Right ventricle myocardium superior (tissue), 1 donor: ENCODE data around the gene ANGPTL7. TPM values are rescaled to one million over a fixed set of nuclear protein-coding genes. Genes with fewer than 3 reads are reported as not detected.

Source experiments
- ATAC-seq: fragments of 200-7000 bp; cut with Tn5 transposase; one replicate; pipeline ENCODE4 v1.9.1; 2020; ENCODE audit warnings: mild to moderate bottlenecking; ENCODE audit not compliant: poor library complexity
- DNase-seq: peaks from one replicate; pipeline ENCODE4 v3.0.0-alpha.2; 2020
- intact Hi-C: fragments of 100-400 bp; cut with DNase I; formaldehyde crosslinking; loops from one replicate; pipeline ENCODE4 v1.11.2; 2022
- total RNA-seq: library from RNA; stranded (reverse); fragmentation: NEBNext Ultra II Directional; extraction: Animal tissue kit (Norgen Biotek cat#: 25700); gene quantifications from one replicate; pipeline ENCODE4 v1.2.1, GENCODE V29; 2021
- donor health status: DM: no; HTN: yes; CAD: no; lungs with severe emphysema.

The ANGPTL7 gene
- total RNA-seq, 1 donor from 2014 or later, result 0.89 TPM

- ATAC-seq, result no peak
- intact Hi-C loops, result no loop called here
Observed at GRCh38 chr1:11194407-11195176, 5.4 kb downstream of the ANGPTL7 start.

GRCh38 chr1:11196945-11197344, 7.8 kb downstream of the ANGPTL7 start:
- DNase-seq (no peak), ATAC-seq (no peak)
- intact Hi-C loops, result no loop called here

More at GRCh38 chr1:11194407-11195176, 5.4 kb downstream of the ANGPTL7 start:
- no peak for DNase-seq

GRCh38 chr1:11197359-11197758, 8.2 kb downstream of the ANGPTL7 start:
- no peak for ATAC-seq
- intact Hi-C loops, result no loop called here
- DNase-seq, result no peak

GRCh38 chr1:11198257-11198656, 9.1 kb downstream of the ANGPTL7 start:
- ATAC-seq (no peak), DNase-seq (no peak)
- intact Hi-C loops, result no loop called here

GRCh38 chr1:11198851-11199594, 9.9 kb downstream of the ANGPTL7 start:
- intact Hi-C loops, result no loop called here
- ATAC-seq (no peak), DNase-seq (no peak)

- no peak for ATAC-seq
- intact Hi-C loops, result no loop called here
- DNase-seq, result no peak
Observed at GRCh38 chr1:11204396-11205190, 15.4 kb downstream of the ANGPTL7 start.

GRCh38 chr1:11207898-11208611, 18.9 kb downstream of the ANGPTL7 start:
- intact Hi-C loops, result no loop called here
- DNase-seq (peak; percentile 57), ATAC-seq (peak; percentile 61)

GRCh38 chr1:11211461-11211860, 22.3 kb downstream of the ANGPTL7 start:
- ATAC-seq (no peak), DNase-seq (no peak)
- intact Hi-C loops, result loop anchor here (10.0 kb wide), 1 partner anchor 137 kb away; no protein-coding TSS in a partner anchor

- DNase-seq (no peak), ATAC-seq (no peak)
- intact Hi-C loops, result loop anchor here (10.0 kb wide), 1 partner anchor 137 kb away; no protein-coding TSS in a partner anchor
Observed at GRCh38 chr1:11211925-11212587, 22.9 kb downstream of the ANGPTL7 start.

- ATAC-seq, result no peak
- no peak for DNase-seq
- intact Hi-C loops, result loop anchor here (10.0 kb wide), 1 partner anchor 140 kb away; no protein-coding TSS in a partner anchor
Observed at GRCh38 chr1:11214698-11215380, 25.7 kb downstream of the ANGPTL7 start.

- intact Hi-C loops, result loop anchor here (10.0 kb wide), 1 partner anchor 141 kb away; no protein-coding TSS in a partner anchor
- ATAC-seq (no peak), DNase-seq (no peak)
Observed at GRCh38 chr1:11215381-11216005, 26.3 kb downstream of the ANGPTL7 start.

GRCh38 chr1:11216074-11216473, 26.9 kb downstream of the ANGPTL7 start:
- intact Hi-C loops, result loop anchor here (10.0 kb wide), 1 partner anchor 141 kb away; no protein-coding TSS in a partner anchor

GRCh38 chr1:11227106-11228077, 38.2 kb downstream of the ANGPTL7 start:
- intact Hi-C loops, result no loop called here
- ATAC-seq (no peak), DNase-seq (no peak)

More at GRCh38 chr1:11216074-11216473, 26.9 kb downstream of the ANGPTL7 start:
- DNase-seq, result no peak
- no peak for ATAC-seq

GRCh38 chr1:11229203-11229602, 40.0 kb downstream of the ANGPTL7 start:
- no peak for DNase-seq
- intact Hi-C loops, result no loop called here
- no peak for ATAC-seq

- DNase-seq (no peak), ATAC-seq (no peak)
- intact Hi-C loops, result no loop called here
Observed at GRCh38 chr1:11233208-11233607, 44.1 kb downstream of the ANGPTL7 start.

- DNase-seq, result no peak
- intact Hi-C loops, result no loop called here
- ATAC-seq, result peak; percentile 22
Observed at GRCh38 chr1:11237356-11237755, 48.2 kb downstream of the ANGPTL7 start.
